Measurements from ENCODE around the gene CRYBB1. TPM values are rescaled to one million over a fixed set of nuclear protein-coding genes. Genes with fewer than 3 reads are reported as not detected.

The CRYBB1 gene
- polyA plus RNA-seq, 3 donors from 2014 or later: not detected

- H3K27ac Mint-ChIP-seq: peak overlapping the region; percentile 68 to 78 (median 76)
- no peaks in the 10 kb centered on the region for H3K9me3 Mint-ChIP-seq
- H3K27me3 Mint-ChIP-seq (ENCODE audit: low read depth in 3 of 3): peaks cover 2 to 4% (median 2%) of the 10 kb centered on the region in 3 donors
- peaks cover 90 to 100% of the 10 kb centered on the region in 2 donors for H3K4me1 Mint-ChIP-seq
- H3K36me3 Mint-ChIP-seq: peaks cover 0 to 14% (median 5%) of the 10 kb centered on the region in 3 donors
- peak overlapping the region in 1 of 5 donors; percentile 38 for H3K4me3 Mint-ChIP-seq
- no peak for DNase-seq
Observed at GRCh38 chr22:26563022-26563421, 54.8 kb downstream of the CRYBB1 start.

GRCh38 chr22:26561756-26562417 is 55.9 kb downstream of the CRYBB1 start:
- Mint-ChIP-seq H3K4me3 (peak overlapping the region in 3 of 5 donors; percentile 7 to 39 (median 21)), H3K4me1 (peaks cover 88 to 97% of the 10 kb centered on the region in 2 donors), H3K27me3 (ENCODE audit: low read depth in 3 of 3) (peaks cover 2 to 4% (median 2%) of the 10 kb centered on the region in 3 donors), H3K36me3 (peaks cover 0 to 12% (median 5%) of the 10 kb centered on the region in 3 donors), H3K27ac (peak overlapping the region; percentile 68 to 78 (median 78)), H3K9me3 (no peaks in the 10 kb centered on the region)
- DNase-seq: no peak

DNA sequence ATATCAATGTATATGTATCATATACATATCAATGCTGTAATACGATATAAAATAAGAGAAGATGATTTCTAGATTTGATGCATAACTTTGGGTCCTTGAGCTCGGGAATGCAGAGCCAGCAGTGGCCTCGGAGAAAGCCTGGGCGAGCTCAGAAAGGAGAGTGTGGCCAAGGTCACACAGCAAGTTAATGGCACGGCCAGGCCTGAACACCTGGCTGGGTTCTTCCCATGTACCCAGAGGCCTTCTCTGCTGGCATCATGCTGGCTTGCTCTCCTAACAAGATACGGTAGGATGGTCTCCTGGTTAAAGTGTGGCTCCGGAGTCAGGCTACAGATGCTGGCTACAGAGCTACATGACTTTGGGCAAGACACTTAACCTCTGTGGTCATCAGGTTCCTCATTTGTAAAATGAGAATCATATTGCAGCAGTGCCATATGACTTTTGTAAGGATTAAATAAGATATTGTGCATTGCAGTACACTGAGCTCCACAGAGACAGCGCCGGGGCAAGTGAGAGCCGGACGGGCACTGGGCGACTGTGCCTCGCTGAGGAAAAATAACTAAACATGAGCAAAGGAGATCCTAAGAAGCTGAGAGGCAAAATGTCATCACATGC is 57.8 kb downstream of the CRYBB1 start:
- H3K4me1 Mint-ChIP-seq: peaks cover 89 to 94% of the 10 kb centered on the region in 2 donors
- no peak overlapping the region for H3K4me3 Mint-ChIP-seq
- H3K9me3 Mint-ChIP-seq: no peaks in the 10 kb centered on the region
- peaks cover 0 to 2% (median 2%) of the 10 kb centered on the region in 3 donors for H3K27me3 Mint-ChIP-seq (ENCODE audit: low read depth in 3 of 3)
- peak overlapping the region; percentile 66 to 86 (median 78) for H3K27ac Mint-ChIP-seq
- DNase-seq: no peak
- peaks cover 0 to 19% (median 5%) of the 10 kb centered on the region in 3 donors for H3K36me3 Mint-ChIP-seq

GRCh38 chr22:26558248-26558895 is 59.5 kb downstream of the CRYBB1 start:
- peak overlapping the region; percentile 71 to 89 (median 76) for H3K27ac Mint-ChIP-seq
- H3K27me3 Mint-ChIP-seq (ENCODE audit: low read depth in 3 of 3): peaks cover 0 to 6% (median 0%) of the 10 kb centered on the region in 3 donors
- H3K9me3 Mint-ChIP-seq: no peaks in the 10 kb centered on the region
- peaks cover 89 to 93% of the 10 kb centered on the region in 2 donors for H3K4me1 Mint-ChIP-seq
- H3K4me3 Mint-ChIP-seq: peak overlapping the region in 2 of 5 donors; percentile 34 to 41
- no peak for DNase-seq
- H3K36me3 Mint-ChIP-seq: peaks cover 0 to 11% (median 5%) of the 10 kb centered on the region in 3 donors

DNA sequence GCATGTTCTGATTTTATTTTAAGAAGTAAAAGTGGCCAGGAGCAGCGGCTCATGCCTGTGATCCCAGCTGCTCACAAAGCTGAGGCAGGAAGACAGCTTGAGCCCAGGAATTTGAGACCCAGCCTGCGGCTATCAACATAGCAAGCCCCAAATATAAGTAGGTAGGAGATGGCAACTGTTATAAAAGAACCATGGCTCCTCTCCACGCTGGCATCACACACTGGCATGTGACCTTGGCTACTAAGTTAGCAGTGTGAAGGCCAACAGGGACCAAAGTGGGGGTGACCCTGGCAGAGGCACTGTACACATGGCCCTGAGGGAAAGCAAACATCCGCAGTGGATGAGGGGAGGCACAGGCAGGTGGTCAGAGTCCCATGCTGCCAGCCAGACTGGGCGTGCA is 60.9 kb downstream of the CRYBB1 start:
- H3K27me3 Mint-ChIP-seq (ENCODE audit: low read depth in 3 of 3): peaks cover 0 to 4% (median 0%) of the 10 kb centered on the region in 3 donors
- H3K4me1 Mint-ChIP-seq: peaks cover 90 to 93% of the 10 kb centered on the region in 2 donors
- no peak for DNase-seq
- H3K27ac Mint-ChIP-seq: peak overlapping the region; percentile 71 to 89 (median 80)
- peak overlapping the region; percentile 1 to 27 (median 17) for H3K4me3 Mint-ChIP-seq
- peaks cover 0 to 11% (median 5%) of the 10 kb centered on the region in 3 donors for H3K36me3 Mint-ChIP-seq
- no peaks in the 10 kb centered on the region for H3K9me3 Mint-ChIP-seq

DNA sequence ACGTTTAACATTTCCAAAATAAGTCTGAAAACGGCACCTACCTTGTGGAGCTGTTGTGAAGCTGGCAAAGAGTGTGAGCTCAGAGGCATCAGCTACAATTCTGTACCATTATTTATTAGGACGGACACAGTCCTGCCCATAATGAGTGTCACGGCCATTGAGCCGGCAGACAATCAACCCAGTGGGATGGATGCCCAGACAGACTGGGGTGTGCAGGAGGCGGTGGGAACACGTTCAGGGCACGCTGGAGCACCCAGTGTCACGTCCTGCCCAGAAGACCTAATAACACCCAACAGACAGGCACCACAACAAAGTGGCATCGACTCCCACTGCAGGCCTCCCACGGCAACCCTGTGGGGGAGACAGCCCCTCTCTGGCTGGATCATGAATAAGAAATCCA is 62.3 kb downstream of the CRYBB1 start:
- Mint-ChIP-seq H3K4me1 (peaks cover 93 to 96% of the 10 kb centered on the region in 2 donors), H3K36me3 (peaks cover 0 to 11% (median 2%) of the 10 kb centered on the region in 3 donors), H3K4me3 (peak overlapping the region in 1 of 5 donors; percentile 14), H3K9me3 (no peaks in the 10 kb centered on the region), H3K27ac (peak overlapping the region in 3 of 6 donors; percentile 71 to 85 (median 80)), H3K27me3 (ENCODE audit: low read depth in 3 of 3) (peaks cover 0 to 4% (median 0%) of the 10 kb centered on the region in 3 donors)
- DNase-seq: no peak

DNA sequence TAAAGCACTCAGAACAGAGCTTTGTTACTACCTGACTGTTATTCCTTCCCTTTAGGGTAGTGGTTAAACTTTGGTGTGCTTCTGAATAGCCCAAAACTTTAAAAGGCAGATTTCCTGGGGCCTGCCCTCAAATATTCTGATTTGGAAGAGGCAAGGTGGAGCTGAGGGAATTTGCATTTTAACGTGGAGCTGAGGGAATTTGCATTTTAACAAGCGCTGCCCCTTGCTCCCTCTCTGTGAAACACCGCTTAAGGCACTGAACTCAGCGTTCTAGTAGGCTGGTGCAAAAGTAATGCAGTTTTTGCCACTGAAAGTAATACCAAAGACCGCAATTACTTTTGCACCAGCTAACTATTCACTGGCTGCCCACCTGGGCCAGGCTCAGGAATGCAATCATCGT is 62.9 kb downstream of the CRYBB1 start:
- no peak for DNase-seq
- Mint-ChIP-seq H3K27ac (peak overlapping the region in 4 of 6 donors; percentile 39 to 93 (median 66)), H3K36me3 (peaks cover 0 to 14% (median 0%) of the 10 kb centered on the region in 3 donors), H3K9me3 (no peaks in the 10 kb centered on the region), H3K4me1 (peaks cover 93 to 96% of the 10 kb centered on the region in 2 donors), H3K4me3 (no peak overlapping the region), H3K27me3 (ENCODE audit: low read depth in 3 of 3) (peaks cover 0 to 4% (median 2%) of the 10 kb centered on the region in 3 donors)

- no peaks in the 10 kb centered on the region for H3K9me3 Mint-ChIP-seq
- H3K4me1 Mint-ChIP-seq: peaks cover 83 to 90% of the 10 kb centered on the region in 2 donors
- DNase-seq: no peak
- peak overlapping the region; percentile 1 to 93 (median 74) for H3K27ac Mint-ChIP-seq
- H3K4me3 Mint-ChIP-seq: peak overlapping the region; percentile 15 to 62 (median 45)
- H3K27me3 Mint-ChIP-seq (ENCODE audit: low read depth in 3 of 3): peaks cover 0 to 4% (median 2%) of the 10 kb centered on the region in 3 donors
- H3K36me3 Mint-ChIP-seq: peaks cover 0 to 14% (median 0%) of the 10 kb centered on the region in 3 donors
Observed at GRCh38 chr22:26553056-26553752, 64.6 kb downstream of the CRYBB1 start.

GRCh38 chr22:26552466-26552865 is 65.4 kb downstream of the CRYBB1 start:
- H3K9me3 Mint-ChIP-seq: no peaks in the 10 kb centered on the region
- no peak for DNase-seq
- peaks cover 0 to 16% (median 5%) of the 10 kb centered on the region in 3 donors for H3K36me3 Mint-ChIP-seq
- peaks cover 85 to 93% of the 10 kb centered on the region in 2 donors for H3K4me1 Mint-ChIP-seq
- H3K4me3 Mint-ChIP-seq: peak overlapping the region in 1 of 5 donors; percentile 7
- peak overlapping the region; percentile 10 to 77 (median 60) for H3K27ac Mint-ChIP-seq
- H3K27me3 Mint-ChIP-seq (ENCODE audit: low read depth in 3 of 3): peaks cover 2 to 5% (median 2%) of the 10 kb centered on the region in 3 donors

- H3K4me1 Mint-ChIP-seq: peaks cover 85 to 93% of the 10 kb centered on the region in 2 donors
Observed at GRCh38 chr22:26551568-26551967, 66.3 kb downstream of the CRYBB1 start.

GRCh38 chr22:26550498-26551033 is 67.3 kb downstream of the CRYBB1 start:
- Mint-ChIP-seq H3K27me3 (ENCODE audit: low read depth in 3 of 3) (peaks cover 2 to 7% (median 3%) of the 10 kb centered on the region in 3 donors), H3K36me3 (peaks cover 8 to 21% (median 10%) of the 10 kb centered on the region in 3 donors), H3K9me3 (no peaks in the 10 kb centered on the region)

More at GRCh38 chr22:26551568-26551967, 66.3 kb downstream of the CRYBB1 start:
- no peak for DNase-seq
- H3K9me3 Mint-ChIP-seq: no peaks in the 10 kb centered on the region
- peak overlapping the region; percentile 45 to 87 (median 84) for H3K27ac Mint-ChIP-seq
- peaks cover 3 to 19% (median 9%) of the 10 kb centered on the region in 3 donors for H3K36me3 Mint-ChIP-seq
- peak overlapping the region in 2 of 5 donors; percentile 33 to 42 for H3K4me3 Mint-ChIP-seq
- peaks cover 2 to 7% (median 3%) of the 10 kb centered on the region in 3 donors for H3K27me3 Mint-ChIP-seq (ENCODE audit: low read depth in 3 of 3)

DNA sequence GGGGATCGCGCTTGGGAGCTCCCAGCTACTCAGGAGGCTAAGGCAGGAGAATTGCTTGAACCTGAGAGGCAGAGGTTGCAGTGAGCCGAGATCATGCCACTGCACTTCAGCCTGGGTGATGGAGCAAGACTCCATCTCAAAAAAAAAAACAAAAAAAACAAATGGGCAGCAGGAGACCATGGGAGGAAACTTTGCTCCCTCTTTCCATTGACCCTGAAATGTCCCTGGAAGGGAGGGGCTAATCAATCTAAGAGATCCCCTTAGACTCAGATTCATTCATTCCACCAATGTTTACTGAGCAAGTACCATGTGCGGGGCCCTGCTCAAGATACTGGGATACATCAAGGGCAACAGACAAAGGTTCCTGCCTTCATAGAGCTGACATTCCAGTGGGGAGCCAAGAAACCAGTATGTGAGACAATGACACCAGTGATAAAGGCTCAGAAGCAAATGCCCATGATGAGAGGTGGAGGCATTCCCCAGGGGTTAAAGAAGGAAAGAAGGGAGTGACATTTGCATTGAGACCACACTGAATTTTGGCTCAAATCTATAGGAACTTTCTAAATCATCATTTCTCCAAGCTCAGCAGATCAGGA is 67.8 kb downstream of the CRYBB1 start:
- peaks cover 2 to 7% (median 3%) of the 10 kb centered on the region in 3 donors for H3K27me3 Mint-ChIP-seq (ENCODE audit: low read depth in 3 of 3)
- H3K9me3 Mint-ChIP-seq: no peaks in the 10 kb centered on the region
- DNase-seq: no peak
- H3K27ac Mint-ChIP-seq: peak overlapping the region; percentile 63 to 87 (median 80)
- H3K4me1 Mint-ChIP-seq: peaks cover 84 to 96% of the 10 kb centered on the region in 2 donors
- peaks cover 8 to 23% (median 10%) of the 10 kb centered on the region in 3 donors for H3K36me3 Mint-ChIP-seq
- H3K4me3 Mint-ChIP-seq: peak overlapping the region in 2 of 5 donors; percentile 14 to 44

More at GRCh38 chr22:26550498-26551033, 67.3 kb downstream of the CRYBB1 start:
- DNase-seq: no peak
- Mint-ChIP-seq H3K27ac (peak overlapping the region; percentile 63 to 87 (median 80)), H3K4me1 (peaks cover 84 to 93% of the 10 kb centered on the region in 2 donors), H3K4me3 (peak overlapping the region in 2 of 5 donors; percentile 30 to 36)

Measured in immature natural killer cell (primary cell).